Aorta (tissue), 5 donors: ENCODE measurements around the gene INTS4. TPM values are rescaled to one million over a fixed set of nuclear protein-coding genes. Genes with fewer than 3 reads are reported as not detected.
"Not testable (repeated sequence)": the region's sequence is repeated elsewhere in the genome, so short reads cannot be mapped to it uniquely, and the experiment has no call there.

Experiments used
- ATAC-seq: fragments of 200-7000 bp; cut with Tn5 transposase; one replicate; pipeline ENCODE4 v1.9.1; 2022; ENCODE audit warnings: moderate library complexity; ENCODE audit not compliant: low FRiP score
- DNase-seq, 2 donors: peaks; one replicate each; pipeline ENCODE4 v3.0.0-alpha.2; 2020
- H3K27ac ChIP-seq, 2 donors: one replicate each; pipeline ENCODE4 v1.5.1; 2013; ENCODE audit warnings: low read length in 2 of 2, mild to moderate bottlenecking in 2 of 2, moderate library complexity in 2 of 2, control low read depth in 1 of 2, inconsistent platforms in 1 of 2, low read depth in 1 of 2
- H3K27me3 ChIP-seq, 2 donors: one replicate each; pipeline ENCODE4 v1.6.1; 2013; ENCODE audit warnings: control low read depth in 1 of 2, low read length in 1 of 2, mild to moderate bottlenecking in 1 of 2, moderate library complexity in 1 of 2; ENCODE audit not compliant: insufficient read depth in 2 of 2, control insufficient read depth in 1 of 2
- H3K36me3 ChIP-seq, 2 donors: one replicate each; pipeline ENCODE4 v1.6.1; 2013; ENCODE audit warnings: control low read depth in 1 of 2, low read length in 1 of 2, mild to moderate bottlenecking in 1 of 2; ENCODE audit not compliant: insufficient read depth in 2 of 2, control insufficient read depth in 1 of 2
- H3K4me1 ChIP-seq, 2 donors: one replicate each; pipeline ENCODE4 v1.6.1; 2013; ENCODE audit warnings: low read length in 2 of 2, control low read depth in 1 of 2, mild to moderate bottlenecking in 1 of 2, moderate library complexity in 1 of 2; ENCODE audit not compliant: insufficient read depth in 2 of 2, control insufficient read depth in 1 of 2
- H3K4me3 ChIP-seq, 2 donors: one replicate each; pipeline ENCODE4 v1.5.1; 2013; ENCODE audit warnings: low read length in 2 of 2, control low read depth in 1 of 2, mild to moderate bottlenecking in 1 of 2
- H3K9me3 ChIP-seq: one replicate; pipeline ENCODE4 v1.6.1; 2013; ENCODE audit warnings: mild to moderate bottlenecking, low read length; ENCODE audit not compliant: control insufficient read depth
- WGBS, 2 donors: extraction: QIAGEN DNeasy Blood & Tissue Kit; methylation state at CpG; one replicate each; pipeline ENCODE4 v1.1.7; 2013; 5-methylcytosine and 5-hydroxymethylcytosine counted together
- intact Hi-C, 2 donors: fragments of 100-400 bp; cut with DNase I; formaldehyde crosslinking; loops; one replicate each; pipeline versions ENCODE4 v1.14.2 to v1.15.0; 2022
- polyA plus RNA-seq, 2 donors: library from polyadenylated mRNA; stranded (reverse); fragments of 200-250 nt; gene quantifications; one replicate each; pipeline ENCODE4 v1.2.3, GENCODE V29; 2013
- total RNA-seq, 2 donors: library from RNA; stranded (reverse); fragmentation: NEBNext Ultra II Directional; extraction: Animal tissue kit (Norgen Biotek cat#: 25700); gene quantifications; one replicate each; pipeline ENCODE4 v1.2.1, GENCODE V29; 2021
- donor health status: healthy with polysubstance abuse.
- donor health status: Bipolar disorder and iron deficiency.
- donor health status: DM: no; HTN: no; CAD: no.
- donor health status: DM: no; HTN: no; CAD: no.
- donor health status: DM: yes; HTN: yes; CAD: no.

Gene INTS4
- total and polyA plus RNA-seq, 4 donors = 11.6 to 40.2 (median 31.2) TPM

DNA sequence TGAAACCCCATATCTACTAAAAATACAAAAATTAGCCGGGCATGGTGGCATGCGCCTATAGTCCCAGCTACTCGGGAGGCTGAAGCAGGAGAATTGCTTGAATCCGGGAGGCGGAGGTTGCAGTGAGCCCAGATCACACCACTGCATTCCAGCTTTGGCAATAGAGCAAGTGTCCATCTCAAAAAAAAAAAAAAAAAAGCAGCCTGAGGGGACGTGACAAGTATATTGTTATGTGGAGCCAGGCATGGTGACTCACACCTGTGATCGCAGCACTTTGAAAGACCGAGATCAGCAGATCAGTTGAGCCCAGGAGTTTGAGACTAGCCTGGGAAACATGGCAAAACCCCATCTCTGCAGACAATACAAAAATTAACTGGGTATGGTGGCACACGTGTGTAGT lies 34.0 kb upstream of the INTS4 start:
- H3K36me3 ChIP-seq, H3K27me3 ChIP-seq, H3K4me1 ChIP-seq, intact Hi-C loops, H3K9me3 ChIP-seq, DNase-seq, H3K4me3 ChIP-seq, H3K27ac ChIP-seq, ATAC-seq: not testable (repeated sequence)
- 73 to 78% methylated on average over 9 of the region's 9 CpGs for WGBS, 2 donors

GRCh38 chr11:78027759-78028158 lies 33.3 kb upstream of the INTS4 start:
- intact Hi-C loops = no loop called here
- H3K4me1 ChIP-seq = no peaks in the 10 kb centered on the region
- no peak overlapping the region for H3K4me3 ChIP-seq
- no peak overlapping the region for H3K27ac ChIP-seq
- ATAC-seq = no peak
- no peak for DNase-seq
- 94 to 98% methylated on average over 2 of the region's 2 CpGs for WGBS, 2 donors
- H3K36me3 ChIP-seq = no peaks in the 10 kb centered on the region
- H3K27me3 ChIP-seq = no peaks in the 10 kb centered on the region
- no peaks in the 10 kb centered on the region for H3K9me3 ChIP-seq

DNA sequence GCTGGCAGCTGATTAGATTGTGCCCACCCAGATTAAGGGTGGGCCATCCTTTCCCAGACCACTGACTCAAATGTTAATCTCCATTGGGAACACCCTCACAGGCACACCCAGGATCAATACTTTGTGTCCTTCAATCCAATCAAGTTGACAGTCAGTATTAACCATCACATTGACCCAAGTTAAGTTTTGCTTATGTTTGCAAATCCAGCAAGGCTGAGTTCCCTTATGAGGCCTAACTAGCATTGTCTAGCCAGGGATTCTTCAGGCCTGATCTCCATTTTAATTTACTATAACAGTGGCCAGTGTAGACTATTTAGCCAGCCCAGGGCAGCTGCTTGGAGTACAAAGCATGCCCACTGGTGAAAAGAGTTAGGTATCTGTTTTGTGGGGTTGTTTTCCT lies 30.9 kb upstream of the INTS4 start:
- H3K27ac ChIP-seq = no peak overlapping the region

GRCh38 chr11:78023426-78023825 lies 29.0 kb upstream of the INTS4 start:
- no peak for ATAC-seq
- intact Hi-C loops = no loop called here
- no peaks in the 10 kb centered on the region for H3K4me1 ChIP-seq
- no peak overlapping the region for H3K27ac ChIP-seq
- no peaks in the 10 kb centered on the region for H3K9me3 ChIP-seq
- WGBS, 2 donors = 84% methylated on average over 7 of the region's 7 CpGs
- no peak for DNase-seq
- no peaks in the 10 kb centered on the region for H3K36me3 ChIP-seq
- H3K27me3 ChIP-seq = no peaks in the 10 kb centered on the region
- H3K4me3 ChIP-seq = no peak overlapping the region

More for the DNA sequence above, 30.9 kb upstream of the INTS4 start:
- DNase-seq (no peak), ATAC-seq (no peak)
- Histone ChIP-seq H3K4me3 (no peak overlapping the region), H3K4me1 (no peaks in the 10 kb centered on the region), H3K36me3 (no peaks in the 10 kb centered on the region), H3K9me3 (no peaks in the 10 kb centered on the region), H3K27me3 (no peaks in the 10 kb centered on the region)
- intact Hi-C loops = no loop called here

DNA sequence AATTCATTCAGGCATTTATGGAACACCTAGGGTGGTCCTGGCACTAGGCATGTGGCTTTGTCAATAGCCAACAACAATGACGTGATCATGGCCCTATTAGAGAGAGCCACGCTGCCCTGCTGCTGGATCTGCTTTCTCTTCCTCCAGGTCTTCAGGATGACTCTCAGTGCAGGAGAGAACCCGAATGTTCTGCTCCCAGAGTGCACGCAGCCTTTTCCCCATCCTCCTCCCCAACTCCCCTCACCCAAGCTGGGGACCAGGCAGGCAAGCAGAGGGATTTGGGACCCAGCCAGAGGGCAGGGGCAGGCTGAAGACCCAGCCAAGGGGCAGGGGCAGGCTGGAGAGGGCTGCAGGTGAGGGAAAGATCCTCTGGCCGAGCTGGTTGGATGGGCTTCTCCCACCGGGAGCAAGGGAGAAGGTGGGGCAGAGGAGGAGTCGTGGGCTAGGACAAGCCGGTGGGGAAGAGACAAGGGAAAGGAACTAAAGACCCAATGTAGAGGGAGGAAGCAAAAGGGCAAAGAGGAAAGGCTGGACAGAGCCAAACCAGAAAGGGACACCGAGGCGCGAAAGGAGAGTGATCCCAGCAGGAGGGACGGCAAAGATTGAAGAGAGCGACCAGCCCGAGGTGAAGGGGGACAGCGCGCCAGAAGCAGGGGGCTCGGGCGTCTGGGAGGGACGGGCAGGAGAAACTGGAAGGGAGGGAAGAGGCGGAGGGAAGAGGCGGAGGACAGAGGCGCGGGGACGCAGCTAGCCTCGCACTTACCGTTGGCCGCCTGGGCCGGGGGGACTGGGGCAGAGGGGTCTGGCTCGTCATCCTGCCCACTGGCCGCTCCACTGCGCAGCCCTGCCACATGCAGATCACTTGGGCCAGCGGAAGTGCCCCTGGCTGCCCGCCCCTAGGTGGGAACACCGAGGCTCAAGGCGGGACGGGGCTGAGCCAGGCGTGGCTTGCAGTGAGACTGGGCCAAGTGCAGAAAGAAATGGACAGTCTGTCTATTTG lies 28.2 kb upstream of the INTS4 start, which contains the start of gene KCTD14:
Gene KCTD14, minus strand, starts transcription at position 880 of the 1,000 bp plus-strand sequence. Its CDS starts 27 bp downstream, at position 853.
- H3K27me3 ChIP-seq = no peaks in the 10 kb centered on the region
- 18 to 27% methylated on average over 29 to 37 of the region's 37 CpGs for WGBS, 2 donors
- H3K4me1 ChIP-seq = no peaks in the 10 kb centered on the region
- ATAC-seq = peak; percentile 65
- no peaks in the 10 kb centered on the region for H3K36me3 ChIP-seq
- no peak within 1 kb of the TSS for H3K27ac ChIP-seq
- H3K9me3 ChIP-seq = no peaks in the 10 kb centered on the region
- intact Hi-C loops = no loop called here
- peak within 1 kb of the TSS in 1 of 2 donors; percentile 20 for H3K4me3 ChIP-seq
- peak in 1 of 2 donors; percentile 58 for DNase-seq

- Histone ChIP-seq H3K27ac (no peak overlapping the region), H3K4me3 (no peak overlapping the region), H3K36me3 (no peaks in the 10 kb centered on the region), H3K27me3 (no peaks in the 10 kb centered on the region), H3K4me1 (no peaks in the 10 kb centered on the region), H3K9me3 (no peaks in the 10 kb centered on the region)
- no peak for DNase-seq
- 90 to 92% methylated on average over 6 of the region's 6 CpGs for WGBS, 2 donors
- ATAC-seq = no peak
- intact Hi-C loops = no loop called here
These were observed 27.1 kb upstream of the INTS4 start for GRCh38 chr11:78021611-78022010.

DNA sequence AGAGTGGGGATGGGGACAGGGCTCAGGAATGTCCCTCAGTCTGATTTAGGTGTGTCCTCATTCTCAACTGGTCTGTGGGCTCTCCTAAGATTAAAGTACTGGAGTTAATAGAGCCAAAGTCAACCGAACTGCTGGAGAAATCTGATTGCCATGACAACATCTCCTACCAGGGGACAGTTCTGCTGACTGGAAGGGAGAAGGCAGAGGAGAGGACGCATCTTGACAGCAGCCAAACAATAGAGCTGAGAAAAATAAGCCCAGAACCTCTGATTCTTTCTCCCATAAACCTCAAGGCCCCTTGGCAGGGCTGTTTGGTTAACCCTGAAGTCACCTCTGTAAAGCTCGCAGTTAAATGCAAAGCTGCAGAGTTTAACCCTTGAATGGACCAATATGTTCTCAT lies 25.8 kb upstream of the INTS4 start:
- intact Hi-C loops = no loop called here
- no peak for ATAC-seq
- Histone ChIP-seq H3K36me3 (no peaks in the 10 kb centered on the region), H3K27me3 (no peaks in the 10 kb centered on the region), H3K4me1 (no peaks in the 10 kb centered on the region), H3K9me3 (no peaks in the 10 kb centered on the region), H3K27ac (no peak overlapping the region), H3K4me3 (no peak overlapping the region)
- 42 to 45% methylated on average over 3 of the region's 3 CpGs for WGBS, 2 donors
- no peak for DNase-seq

DNA sequence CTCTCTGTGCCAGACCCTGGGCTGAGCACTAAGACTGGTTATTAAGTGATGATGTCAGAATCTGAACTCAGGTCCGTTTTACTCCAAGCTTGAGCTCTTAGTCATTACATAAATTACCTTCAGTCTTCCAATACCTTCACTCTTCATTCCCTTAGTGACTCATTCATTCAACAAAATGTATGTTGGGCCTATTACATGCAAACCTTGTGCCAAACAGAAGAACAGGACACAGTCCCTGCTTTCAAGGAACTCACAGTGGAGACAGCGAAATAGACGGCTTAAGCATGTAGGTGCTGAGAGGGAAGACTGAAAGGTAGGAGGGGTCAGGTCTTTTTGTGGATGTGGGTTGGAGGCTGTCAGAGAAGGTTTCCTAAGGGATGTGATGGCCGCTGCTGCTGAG lies 25.3 kb upstream of the INTS4 start:
- H3K4me3 ChIP-seq = no peak overlapping the region
- no peaks in the 10 kb centered on the region for H3K27me3 ChIP-seq
- DNase-seq (no peak), ATAC-seq (no peak)
- H3K36me3 ChIP-seq = no peaks in the 10 kb centered on the region
- no peak overlapping the region for H3K27ac ChIP-seq
- no peaks in the 10 kb centered on the region for H3K9me3 ChIP-seq
- 67 to 71% methylated on average over 4 of the region's 4 CpGs for WGBS, 2 donors
- intact Hi-C loops = no loop called here
- no peaks in the 10 kb centered on the region for H3K4me1 ChIP-seq

- intact Hi-C loops = no loop called here
- Histone ChIP-seq H3K27me3 (no peaks in the 10 kb centered on the region), H3K4me1 (no peaks in the 10 kb centered on the region), H3K27ac (no peak overlapping the region), H3K9me3 (no peaks in the 10 kb centered on the region), H3K4me3 (no peak overlapping the region), H3K36me3 (no peaks in the 10 kb centered on the region)
- 93 to 96% methylated on average over 1 of the region's 1 CpG for WGBS, 2 donors
- ATAC-seq = no peak
- no peak for DNase-seq
These were observed 21.4 kb upstream of the INTS4 start for GRCh38 chr11:78015878-78016277.
